ENCODE data around the gene SMOC1.

DNA sequence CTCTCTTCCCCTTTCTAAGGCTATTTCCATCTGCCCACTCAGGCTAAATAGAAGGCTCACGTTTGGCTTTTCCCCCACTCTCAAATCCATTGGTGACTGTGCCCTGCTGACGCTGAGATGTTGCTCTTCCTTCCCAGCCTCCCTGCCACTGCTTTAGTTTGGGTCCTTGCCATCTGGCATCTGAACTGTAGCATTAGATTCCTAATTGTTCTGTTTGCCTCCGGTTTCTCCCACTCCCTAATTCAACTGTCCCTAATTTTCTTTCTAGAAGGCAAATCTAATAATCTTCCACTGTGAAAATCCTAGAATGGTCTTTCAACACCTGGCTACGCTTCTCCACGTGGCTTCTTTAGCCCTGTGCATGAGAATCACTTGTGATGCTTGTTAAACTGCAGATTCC lies 37.6 kb upstream of the SMOC1 start:
- TF ChIP-seq, protein P1, sequence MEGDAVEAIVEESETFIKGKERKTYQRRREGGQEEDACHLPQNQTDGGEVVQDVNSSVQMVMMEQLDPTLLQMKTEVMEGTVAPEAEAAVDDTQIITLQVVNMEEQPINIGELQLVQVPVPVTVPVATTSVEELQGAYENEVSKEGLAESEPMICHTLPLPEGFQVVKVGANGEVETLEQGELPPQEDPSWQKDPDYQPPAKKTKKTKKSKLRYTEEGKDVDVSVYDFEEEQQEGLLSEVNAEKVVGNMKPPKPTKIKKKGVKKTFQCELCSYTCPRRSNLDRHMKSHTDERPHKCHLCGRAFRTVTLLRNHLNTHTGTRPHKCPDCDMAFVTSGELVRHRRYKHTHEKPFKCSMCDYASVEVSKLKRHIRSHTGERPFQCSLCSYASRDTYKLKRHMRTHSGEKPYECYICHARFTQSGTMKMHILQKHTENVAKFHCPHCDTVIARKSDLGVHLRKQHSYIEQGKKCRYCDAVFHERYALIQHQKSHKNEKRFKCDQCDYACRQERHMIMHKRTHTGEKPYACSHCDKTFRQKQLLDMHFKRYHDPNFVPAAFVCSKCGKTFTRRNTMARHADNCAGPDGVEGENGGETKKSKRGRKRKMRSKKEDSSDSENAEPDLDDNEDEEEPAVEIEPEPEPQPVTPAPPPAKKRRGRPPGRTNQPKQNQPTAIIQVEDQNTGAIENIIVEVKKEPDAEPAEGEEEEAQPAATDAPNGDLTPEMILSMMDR (IDR thresholded peaks at IDR 0.05) = no peak
- no peak for TF ChIP-seq ZFX (IDR thresholded peaks at IDR 0.05; ENCODE audit: borderline replicate concordance)
